ENCODE data around the gene RAB1A. TPM values are rescaled to one million over a fixed set of nuclear protein-coding genes. Genes with fewer than 3 reads are reported as not detected.

The RAB1A gene
- total RNA-seq, 1 experiment from 2014 or later, result 207 TPM

- ChIA-PET CTCF (interaction anchor here (0.7 kb wide), 1 partner anchor 95 kb away, joined by 5 read pairs; no protein-coding TSS in a partner anchor), POLR2A (no interaction called here)
- no TSS peak for BruUV-seq (replicated peaks)
- Histone ChIP-seq H3K4me1 (no peaks in the 10 kb centered on the region), H3K4me3 (ENCODE audit: low read depth, low read length) (no peak overlapping the region), H3K36me3 (ENCODE audit: control insufficient read depth, insufficient read depth, low read length) (no peaks in the 10 kb centered on the region; the same call in 1 of the 2 replicates), H3K9me3 (no peaks in the 10 kb centered on the region), H3K27me3 (replicated peaks; ENCODE audit: control insufficient read depth, insufficient read depth, low read length) (no peaks in the 10 kb centered on the region)
- intact Hi-C loops (cut with micrococcal nuclease; ENCODE audit: unreplicated experiment), result no loop called here
- Mint-ChIP-seq H3K4me3 (ENCODE audit: unreplicated experiment) (no peak overlapping the region), H3K36me3 (ENCODE audit: insufficient read depth, unreplicated experiment) (peaks cover 87% of the 10 kb centered on the region), H3K27me3 (ENCODE audit: insufficient read depth, unreplicated experiment) (no peaks in the 10 kb centered on the region), H3K9me3 (ENCODE audit: unreplicated experiment) (no peaks in the 10 kb centered on the region), H3K27ac (ENCODE audit: unreplicated experiment) (no peak overlapping the region), H3K4me1 (ENCODE audit: low read depth, unreplicated experiment) (peaks cover 6% of the 10 kb centered on the region)
- DNase-seq, result no peak
- TF ChIP-seq CTCF (IDR thresholded peaks at IDR 0.05; ENCODE audit: insufficient read depth in 1 of 2, low read depth in 1 of 2, low read length in 1 of 2, severe bottlenecking in 1 of 2, unreplicated experiment in 1 of 2), result no peak
Observed at GRCh38 chr2:65103013-65103715, 26.7 kb downstream of the RAB1A start.

DNA sequence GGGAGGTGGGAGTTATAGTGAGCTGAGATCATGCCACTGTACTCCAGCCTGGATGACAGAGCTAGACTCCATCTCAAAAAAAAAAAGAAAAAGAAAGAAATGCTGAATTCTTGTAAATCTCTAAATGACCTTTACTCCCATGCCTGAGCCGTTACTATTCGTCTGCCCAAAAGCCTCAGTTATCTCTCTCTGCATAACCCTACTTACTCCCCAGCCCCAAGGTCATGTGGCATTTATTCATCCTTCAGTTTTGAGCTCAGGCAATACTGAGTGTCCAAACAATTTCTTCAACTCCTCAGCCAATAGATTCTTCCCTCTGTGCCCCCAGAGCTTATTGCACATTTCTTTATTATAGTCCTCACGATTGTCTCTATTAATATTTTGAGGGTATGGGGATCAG is 28.8 kb downstream of the RAB1A start:
- Histone ChIP-seq H3K36me3 (ENCODE audit: control insufficient read depth, insufficient read depth, low read length) (no peaks in the 10 kb centered on the region; the same call in 1 of the 2 replicates), H3K27me3 (replicated peaks; ENCODE audit: control insufficient read depth, insufficient read depth, low read length) (no peaks in the 10 kb centered on the region), H3K9me3 (no peaks in the 10 kb centered on the region), H3K4me1 (no peaks in the 10 kb centered on the region), H3K4me3 (ENCODE audit: low read depth, low read length) (no peak overlapping the region)
- no peak for DNase-seq
- Mint-ChIP-seq H3K27me3 (ENCODE audit: insufficient read depth, unreplicated experiment) (no peaks in the 10 kb centered on the region), H3K36me3 (ENCODE audit: insufficient read depth, unreplicated experiment) (peaks cover 92% of the 10 kb centered on the region), H3K4me1 (ENCODE audit: low read depth, unreplicated experiment) (peaks cover 6% of the 10 kb centered on the region), H3K9me3 (ENCODE audit: unreplicated experiment) (no peaks in the 10 kb centered on the region), H3K4me3 (ENCODE audit: unreplicated experiment) (no peak overlapping the region), H3K27ac (ENCODE audit: unreplicated experiment) (no peak overlapping the region)
- intact Hi-C loops (cut with micrococcal nuclease; ENCODE audit: unreplicated experiment), result no loop called here
- no peak for TF ChIP-seq CTCF (IDR thresholded peaks at IDR 0.05; ENCODE audit: insufficient read depth in 1 of 2, low read depth in 1 of 2, low read length in 1 of 2, severe bottlenecking in 1 of 2, unreplicated experiment in 1 of 2)
- ChIA-PET POLR2A (interaction anchor here (0.7 to 0.8 kb wide), 2 partner anchors 14 to 129 kb away, joined by 3 to 4 read pairs; no protein-coding TSS in a partner anchor), CTCF (interaction anchor here (0.7 to 1.1 kb wide), 2 partner anchors 29 to 56 kb away, joined by 4 read pairs; partner anchors contain the start of gene RAB1A)
- no TSS peak for BruUV-seq (replicated peaks)

- no peaks in the 10 kb centered on the region for H3K9me3 ChIP-seq
- Mint-ChIP-seq H3K27me3 (ENCODE audit: insufficient read depth, unreplicated experiment) (no peaks in the 10 kb centered on the region), H3K36me3 (ENCODE audit: insufficient read depth, unreplicated experiment) (peaks cover 90% of the 10 kb centered on the region), H3K4me1 (ENCODE audit: low read depth, unreplicated experiment) (peaks cover 6% of the 10 kb centered on the region), H3K9me3 (ENCODE audit: unreplicated experiment) (no peaks in the 10 kb centered on the region), H3K27ac (ENCODE audit: unreplicated experiment) (no peak overlapping the region), H3K4me3 (ENCODE audit: unreplicated experiment) (no peak overlapping the region)
- no peak for DNase-seq
- no peak for TF ChIP-seq CTCF (IDR thresholded peaks at IDR 0.05; ENCODE audit: insufficient read depth in 1 of 2, low read depth in 1 of 2, low read length in 1 of 2, severe bottlenecking in 1 of 2, unreplicated experiment in 1 of 2)
- no peak overlapping the region for H3K4me3 ChIP-seq (ENCODE audit: low read depth, low read length)
- intact Hi-C loops (cut with micrococcal nuclease; ENCODE audit: unreplicated experiment), result no loop called here
- CTCF ChIA-PET, result no interaction called here
- no TSS peak for BruUV-seq (replicated peaks)
- no peaks in the 10 kb centered on the region; the same call in none of the 2 replicates for H3K36me3 ChIP-seq (ENCODE audit: control insufficient read depth, insufficient read depth, low read length)
- no peaks in the 10 kb centered on the region for H3K27me3 ChIP-seq (replicated peaks; ENCODE audit: control insufficient read depth, insufficient read depth, low read length)
- H3K4me1 ChIP-seq, result no peaks in the 10 kb centered on the region
- POLR2A ChIA-PET, result no interaction called here
Observed at GRCh38 chr2:65098741-65099140, 31.2 kb downstream of the RAB1A start.

Data from Caco-2 (cell line).